ENCODE data around the gene SERPINH1.

- peak in 5 of 6 experiments; percentile 24 to 48 (median 39) for TF ChIP-seq CTCF (IDR thresholded peaks at IDR 0.05)
- no peak for TF ChIP-seq POLR2A (IDR thresholded peaks at IDR 0.05)
Measured at GRCh38 chr11:75597636-75598035, 35.6 kb downstream of the SERPINH1 start.
